GM18519 (cell line): ENCODE results near the gene MLH3.

Experiments used
- ATAC-seq: cut with Tn5 transposase; IDR thresholded peaks from one replicate; pipeline ENCODE4 v1.9.1; 2021; ENCODE audit warnings: mild to moderate bottlenecking, moderate library complexity; ENCODE audit not compliant: unreplicated experiment, low FRiP score

The MLH3 gene

GRCh38 chr14:75050852-75051555, at the start of gene MLH3:
MLH3 (minus strand) TSS chr14:75051467; CDS start chr14:75049655, 1,812 bp downstream.
- ATAC-seq, result no peak

- no peak for ATAC-seq
Measured at GRCh38 chr14:75098682-75099081, 47.4 kb upstream of the MLH3 start.

- ATAC-seq, result no peak
Measured at GRCh38 chr14:75098212-75098611, 46.9 kb upstream of the MLH3 start.

- no peak for ATAC-seq
Measured at GRCh38 chr14:75096959-75097358, 45.7 kb upstream of the MLH3 start.

GRCh38 chr14:75095690-75096089, 44.4 kb upstream of the MLH3 start:
- no peak for ATAC-seq

- no peak for ATAC-seq
Measured at GRCh38 chr14:75094896-75095295, 43.6 kb upstream of the MLH3 start.

- no peak for ATAC-seq
Measured at GRCh38 chr14:75092698-75093097, 41.4 kb upstream of the MLH3 start.

- no peak for ATAC-seq
Measured at GRCh38 chr14:75091251-75091650, 40.0 kb upstream of the MLH3 start.

- no peak for ATAC-seq
Measured at GRCh38 chr14:75090353-75090752, 39.1 kb upstream of the MLH3 start.

GRCh38 chr14:75088566-75089373, 37.5 kb upstream of the MLH3 start:
- ATAC-seq, result no peak

GRCh38 chr14:75088153-75088552, 36.9 kb upstream of the MLH3 start:
- no peak for ATAC-seq

GRCh38 chr14:75084513-75084912, 33.2 kb upstream of the MLH3 start:
- ATAC-seq, result no peak

GRCh38 chr14:75083271-75083670, 32.0 kb upstream of the MLH3 start:
- no peak for ATAC-seq

GRCh38 chr14:75081660-75082229, 30.5 kb upstream of the MLH3 start:
- no peak for ATAC-seq

GRCh38 chr14:75079521-75079920, 28.3 kb upstream of the MLH3 start:
- ATAC-seq, result no peak

- ATAC-seq, result no peak
Measured at GRCh38 chr14:75077794-75078193, 26.5 kb upstream of the MLH3 start.

GRCh38 chr14:75070383-75070782, 19.1 kb upstream of the MLH3 start:
- ATAC-seq, result no peak

- no peak for ATAC-seq
Measured at GRCh38 chr14:75069811-75070145, 18.5 kb upstream of the MLH3 start.

- ATAC-seq, result no peak
Measured at GRCh38 chr14:75069121-75069810, 18.0 kb upstream of the MLH3 start, which contains the start of gene ZC2HC1C. ZC2HC1C (plus strand) TSS chr14:75069641; CDS start chr14:75070574, 933 bp downstream.

- ATAC-seq, result no peak
Measured at GRCh38 chr14:75068294-75069120, 17.2 kb upstream of the MLH3 start.
